CMK (cell line): Measurements from ENCODE around the gene SCARF2.
"Not testable (repeated sequence)": the region's sequence is repeated elsewhere in the genome, so short reads cannot be mapped to it uniquely, and the experiment has no call there.

Experiments used
- DNase-seq: peaks from one replicate; pipeline ENCODE4 v3.0.0-alpha.2; 2010; ENCODE audit warnings: low read depth

SCARF2 gene

GRCh38 chr22:20412474-20413216 is 25.0 kb downstream of the SCARF2 start:
- no peak for DNase-seq

- DNase-seq = not testable (repeated sequence)
Measured at GRCh38 chr22:20409385-20409784, 28.2 kb downstream of the SCARF2 start.

GRCh38 chr22:20408891-20409290 is 28.7 kb downstream of the SCARF2 start:
- DNase-seq = no peak

GRCh38 chr22:20407829-20408228 is 29.8 kb downstream of the SCARF2 start:
- no peak for DNase-seq

- no peak for DNase-seq
Measured at GRCh38 chr22:20406686-20407408, 30.8 kb downstream of the SCARF2 start.

- no peak for DNase-seq
Measured at GRCh38 chr22:20405931-20406685, 31.5 kb downstream of the SCARF2 start.

- no peak for DNase-seq
Measured at GRCh38 chr22:20405291-20405930, 32.2 kb downstream of the SCARF2 start.

- DNase-seq = no peak
Measured at GRCh38 chr22:20404881-20405280, 32.7 kb downstream of the SCARF2 start.

GRCh38 chr22:20403779-20404140 is 33.9 kb downstream of the SCARF2 start:
- DNase-seq = no peak

- no peak for DNase-seq
Measured at GRCh38 chr22:20402960-20403778, 34.5 kb downstream of the SCARF2 start.

- no peak for DNase-seq
Measured at GRCh38 chr22:20401376-20402014, 36.1 kb downstream of the SCARF2 start.

- DNase-seq = no peak
Measured at GRCh38 chr22:20400606-20401375, 36.8 kb downstream of the SCARF2 start.

GRCh38 chr22:20399866-20400605 is 37.6 kb downstream of the SCARF2 start:
- no peak for DNase-seq

- DNase-seq = no peak
Measured at GRCh38 chr22:20398420-20398819, 39.2 kb downstream of the SCARF2 start.

GRCh38 chr22:20397498-20397897 is 40.1 kb downstream of the SCARF2 start:
- no peak for DNase-seq

GRCh38 chr22:20396639-20397038 is 41.0 kb downstream of the SCARF2 start:
- DNase-seq = no peak

- DNase-seq = no peak
Measured at GRCh38 chr22:20395907-20396287, 41.7 kb downstream of the SCARF2 start.

- no peak for DNase-seq
Measured at GRCh38 chr22:20395181-20395906, 42.3 kb downstream of the SCARF2 start.
